GM18951 (cell line): ENCODE data around the gene SCRT2.
"Not testable (repeated sequence)": the region's sequence is repeated elsewhere in the genome, so short reads cannot be mapped to it uniquely, and the experiment has no call there.

Experiments
- POLR2A ChIP-seq: IDR thresholded peaks from 4 replicates; pipeline ENCODE4 v1.6.1; 2011; ENCODE audit warnings: mild to moderate bottlenecking; ENCODE audit not compliant: insufficient read length, insufficient read depth; ENCODE audit errors: extremely low read depth
- in situ Hi-C: fragments of 300-500 bp; cut with MboI; formaldehyde crosslinking; loops from one replicate; pipeline ENCODE4 v1.12.0; 2022; ENCODE audit warnings: low sequenced_read_pairs, mixed read lengths, inconsistent platforms; ENCODE audit not compliant: unreplicated experiment

Gene SCRT2

GRCh38 chr20:646868-647233 is 28.8 kb downstream of the SCRT2 start:
- in situ Hi-C loops, result loop anchor here (5.0 kb wide), 1 partner anchor 295 kb away; no protein-coding TSS in a partner anchor

GRCh38 chr20:646107-646867 is 29.3 kb downstream of the SCRT2 start:
- in situ Hi-C loops, result loop anchor here (5.0 kb wide), 1 partner anchor 294 kb away; no protein-coding TSS in a partner anchor
- TF ChIP-seq POLR2A, result no peak

More at GRCh38 chr20:646868-647233, 28.8 kb downstream of the SCRT2 start:
- TF ChIP-seq POLR2A, result no peak

GRCh38 chr20:645318-646106 is 30.1 kb downstream of the SCRT2 start:
- in situ Hi-C loops, result loop anchor here (5.0 kb wide), 1 partner anchor 293 kb away; no protein-coding TSS in a partner anchor
- no peak for TF ChIP-seq POLR2A

- in situ Hi-C loops, result loop anchor here (5.0 kb wide), 1 partner anchor 293 kb away; no protein-coding TSS in a partner anchor
- no peak for TF ChIP-seq POLR2A
Observed at GRCh38 chr20:644692-645317, 30.8 kb downstream of the SCRT2 start.

- TF ChIP-seq POLR2A, result no peak
- in situ Hi-C loops, result no loop called here
Observed at GRCh38 chr20:642398-643174, 33.0 kb downstream of the SCRT2 start.

- in situ Hi-C loops, result not testable (repeated sequence)
Observed at GRCh38 chr20:642013-642397, 33.6 kb downstream of the SCRT2 start.

GRCh38 chr20:641516-641875 is 34.1 kb downstream of the SCRT2 start:
- in situ Hi-C loops, result no loop called here
- TF ChIP-seq POLR2A, result no peak

- no peak for TF ChIP-seq POLR2A
- in situ Hi-C loops, result no loop called here
Observed at GRCh38 chr20:640674-641515, 34.7 kb downstream of the SCRT2 start.

GRCh38 chr20:638579-638978 is 37.0 kb downstream of the SCRT2 start:
- TF ChIP-seq POLR2A, result no peak
- in situ Hi-C loops, result no loop called here

GRCh38 chr20:637559-637958 is 38.0 kb downstream of the SCRT2 start:
- in situ Hi-C loops, result no loop called here
- TF ChIP-seq POLR2A, result no peak

- no peak for TF ChIP-seq POLR2A
- in situ Hi-C loops, result no loop called here
Observed at GRCh38 chr20:635893-636338, 39.7 kb downstream of the SCRT2 start.
